Body of pancreas (tissue), 4 donors: ENCODE results near the gene FAM78A.

Source experiments
- CTCF ChIP-seq, 7 experiments: fragments of 450-650 bp in 4 of 7; fragments of 200-600 bp in 3 of 7; sonication (generic) in 3 of 7; IDR thresholded peaks; one replicate each; pipeline ENCODE4 v1.5.1; 2016 to 2019; ENCODE audit warnings: antibody characterized with exemption in 7 of 7
- POLR2A ChIP-seq, 3 donors: fragments of 450-650 bp; IDR thresholded peaks; one replicate each; pipeline ENCODE4 v1.6.1; 2016; ENCODE audit warnings: antibody characterized with exemption in 3 of 3, mild to moderate bottlenecking in 2 of 3

DNA sequence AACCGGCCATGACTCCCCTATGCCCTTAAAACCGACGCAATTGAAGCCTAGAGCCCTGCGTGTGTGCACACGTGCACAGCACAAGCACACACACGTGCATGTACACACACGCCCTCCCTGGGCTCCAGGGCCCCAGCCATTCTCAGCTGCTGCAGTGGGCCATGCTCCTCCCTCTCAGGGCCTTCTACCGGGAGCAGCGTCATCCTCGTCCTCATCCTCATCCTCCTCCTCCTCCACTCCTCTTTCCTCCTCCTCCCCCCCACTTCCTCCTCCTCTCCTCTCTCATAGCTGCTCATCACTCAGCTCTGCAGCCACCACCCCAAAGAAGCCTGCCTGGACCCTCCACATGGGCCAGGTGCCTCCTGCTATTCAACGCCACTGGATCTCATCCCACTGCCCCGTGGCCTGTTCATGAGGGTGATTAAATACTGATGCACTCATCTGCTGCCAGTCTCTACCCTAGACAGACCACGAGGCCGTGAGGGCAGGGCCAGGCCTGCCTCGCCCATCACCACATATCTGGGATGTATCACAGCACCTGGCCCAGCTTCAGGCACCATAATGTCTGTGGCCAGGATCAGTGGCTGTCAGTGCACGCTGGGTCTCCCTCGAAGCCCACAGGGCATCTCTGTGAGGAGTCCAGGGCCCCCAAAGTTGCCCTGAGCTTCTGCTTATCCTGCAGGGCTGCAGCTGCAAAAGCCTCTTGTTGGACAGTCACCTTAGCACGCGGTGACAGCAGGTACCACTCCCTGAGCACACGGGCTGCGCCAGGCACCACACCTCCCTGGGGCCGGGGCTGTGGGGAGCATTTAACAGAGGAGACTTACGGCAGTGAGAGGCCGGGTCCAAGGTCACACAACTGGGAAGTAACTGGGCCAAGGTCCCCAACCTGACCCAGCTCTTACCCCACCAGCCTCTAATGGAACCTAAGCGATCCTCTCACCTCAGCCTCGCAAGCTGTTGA is 9.8 kb downstream of the FAM78A start:
- TF ChIP-seq CTCF (IDR thresholded peaks at IDR 0.05) (no peak), POLR2A (IDR thresholded peaks at IDR 0.05) (no peak)
